Tibial nerve (tissue), 4 donors: ENCODE measurements around the gene NDUFB7. TPM values are rescaled to one million over a fixed set of nuclear protein-coding genes. Genes with fewer than 3 reads are reported as not detected.
"Not testable (repeated sequence)": the region's sequence is repeated elsewhere in the genome, so short reads cannot be mapped to it uniquely, and the experiment has no call there.

ENCODE experiments used
- DNase-seq, 2 donors: peaks; one replicate each; pipeline ENCODE4 v3.0.0-alpha.2; 2019; ENCODE audit warnings: low spot score in 2 of 2
- H3K27ac ChIP-seq, 4 donors: fragments of 200-600 bp; sonication (generic) in 3 of 4; one replicate each; pipeline ENCODE4 v1.5.1; 2017 to 2019; ENCODE audit warnings: mild to moderate bottlenecking in 1 of 4
- H3K27me3 ChIP-seq, 2 donors: fragments of 200-600 bp; sonication (generic) in 1 of 2; one replicate each; pipeline versions ENCODE4 v1.5.1 to v1.6.0; 2017 to 2019
- H3K36me3 ChIP-seq, 3 donors: fragments of 200-600 bp; sonication (generic); one replicate each; pipeline ENCODE4 v1.5.1; 2018 to 2019
- H3K4me1 ChIP-seq, 4 donors: fragments of 200-600 bp; sonication (generic) in 3 of 4; one replicate each; pipeline ENCODE4 v1.5.1; 2017 to 2019
- H3K4me3 ChIP-seq, 4 donors: fragments of 200-600 bp; sonication (generic) in 3 of 4; one replicate each; pipeline ENCODE4 v1.5.1; 2017 to 2019; ENCODE audit warnings: mild to moderate bottlenecking in 1 of 4, moderate library complexity in 1 of 4
- H3K9me3 ChIP-seq, 4 donors: fragments of 200-600 bp; sonication (generic) in 3 of 4; one replicate each; pipeline ENCODE4 v1.5.1; 2017 to 2019
- CTCF ChIP-seq, 5 experiments: fragments of 200-600 bp in 3 of 5; fragments of 450-650 bp in 2 of 5; sonication (generic) in 3 of 5; IDR thresholded peaks; one replicate each; pipeline ENCODE4 v1.5.1; 2016 to 2019; ENCODE audit warnings: antibody characterized with exemption in 5 of 5, mild to moderate bottlenecking in 3 of 5, moderate library complexity in 2 of 5
- EP300 ChIP-seq, 2 donors: sonication (generic); formaldehyde crosslinking; IDR thresholded peaks; one replicate each; pipeline ENCODE4 v1.6.1; 2017; ENCODE audit warnings: antibody characterized with exemption in 2 of 2, mild to moderate bottlenecking in 1 of 2
- POLR2A ChIP-seq, 2 donors: fragments of 450-650 bp; IDR thresholded peaks; one replicate each; pipeline ENCODE4 v1.6.1; 2017; ENCODE audit warnings: antibody characterized with exemption in 2 of 2, mild to moderate bottlenecking in 2 of 2, moderate library complexity in 2 of 2
- WGBS, 2 donors: methylation state at CpG; one replicate each; pipeline ENCODE4 v1.1.5; 2018; 5-methylcytosine and 5-hydroxymethylcytosine counted together
- total RNA-seq, 4 donors: library from RNA; depleted of rRNA; stranded (reverse); fragments of >200 nt; gene quantifications; one replicate each; pipeline ENCODE4 v1.1.0, GENCODE V29; 2016

The NDUFB7 gene
- total RNA-seq, 4 donors from 2014 or later, result 315 to 444 (median 398) TPM

DNA sequence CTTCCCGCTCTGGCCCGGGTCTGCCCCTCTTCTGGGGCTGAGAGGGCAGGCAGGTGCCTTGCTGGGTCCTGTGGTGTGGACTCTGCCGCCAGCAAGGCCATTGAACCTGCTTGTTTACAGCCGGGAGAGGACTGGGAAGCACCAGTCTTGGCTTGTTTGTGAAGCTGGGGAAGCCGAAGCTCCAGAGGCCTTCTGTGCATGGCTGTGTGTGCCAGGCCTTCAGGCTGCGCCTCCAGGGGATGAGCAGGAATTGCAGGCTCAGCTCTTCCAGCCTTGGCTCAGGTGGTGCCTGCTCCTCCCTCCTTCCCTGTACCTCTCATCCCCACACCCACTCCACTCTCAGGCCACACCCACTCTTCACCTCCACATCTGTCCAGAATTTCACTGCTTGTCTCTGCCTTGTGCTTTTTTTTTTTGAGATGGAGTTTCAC, 17.5 kb downstream of the NDUFB7 start:
- H3K27me3 ChIP-seq, result no peaks in the 10 kb centered on the region
- TF ChIP-seq EP300 (IDR thresholded peaks at IDR 0.05) (no peak), POLR2A (IDR thresholded peaks at IDR 0.05) (no peak), CTCF (IDR thresholded peaks at IDR 0.05) (no peak)
- H3K4me3 ChIP-seq, result no peak overlapping the region
- WGBS, 2 donors, result 43 to 66% methylated on average over 3 to 6 of the region's 6 CpGs
- H3K9me3 ChIP-seq, result no peaks in the 10 kb centered on the region
- peaks cover 3 to 42% (median 14%) of the 10 kb centered on the region in 4 donors for H3K4me1 ChIP-seq
- H3K27ac ChIP-seq, result no peak overlapping the region
- no peak for DNase-seq
- peaks cover 0 to 20% (median 0%) of the 10 kb centered on the region in 3 donors for H3K36me3 ChIP-seq

GRCh38 chr19:14553939-14554243, 18.0 kb downstream of the NDUFB7 start:
- H3K27ac ChIP-seq, result no peak overlapping the region
- H3K27me3 ChIP-seq, result no peaks in the 10 kb centered on the region
- H3K4me3 ChIP-seq, result no peak overlapping the region
- WGBS, 2 donors, result 55% methylated on average over 6 of the region's 9 CpGs; no CpG with 5 or more reads in 1 of the 2 donors
- TF ChIP-seq POLR2A (IDR thresholded peaks at IDR 0.05) (no peak), EP300 (IDR thresholded peaks at IDR 0.05) (no peak)
- DNase-seq, result no peak
- H3K4me1 ChIP-seq, result peaks cover 3 to 42% (median 14%) of the 10 kb centered on the region in 4 donors
- peaks cover 0 to 25% (median 0%) of the 10 kb centered on the region in 3 donors for H3K36me3 ChIP-seq
- no peaks in the 10 kb centered on the region for H3K9me3 ChIP-seq

GRCh38 chr19:14553042-14553938, 18.6 kb downstream of the NDUFB7 start:
- Histone ChIP-seq H3K36me3 (peaks cover 0 to 31% (median 0%) of the 10 kb centered on the region in 3 donors), H3K27ac (no peak overlapping the region), H3K9me3 (no peaks in the 10 kb centered on the region), H3K4me1 (peaks cover 3 to 42% (median 14%) of the 10 kb centered on the region in 4 donors), H3K27me3 (no peaks in the 10 kb centered on the region), H3K4me3 (no peak overlapping the region)
- TF ChIP-seq EP300 (IDR thresholded peaks at IDR 0.05), result no peak
- TF ChIP-seq POLR2A (IDR thresholded peaks at IDR 0.05), result no peak
- TF ChIP-seq CTCF (IDR thresholded peaks at IDR 0.05), result no peak
- 90 to 92% methylated on average over 23 to 31 of the region's 35 CpGs for WGBS, 2 donors
- DNase-seq, result no peak

DNA sequence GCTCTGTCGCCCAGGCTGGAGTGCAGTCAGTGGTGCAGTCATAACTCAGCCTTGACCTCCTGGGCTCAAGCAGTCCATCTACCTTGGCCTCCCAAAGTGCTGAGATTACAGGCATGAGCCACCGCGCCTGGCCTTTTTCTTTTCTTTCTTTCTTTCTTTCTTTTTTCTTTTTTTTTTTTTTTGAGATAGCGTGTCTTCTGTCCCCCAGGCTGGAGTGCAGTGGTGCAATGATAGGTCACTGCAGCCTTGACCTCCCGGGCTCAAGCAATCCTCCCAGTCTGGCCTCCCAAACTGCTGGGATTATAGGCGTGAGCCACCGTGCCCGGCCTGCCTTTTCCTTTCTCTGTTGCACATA, 19.9 kb downstream of the NDUFB7 start:
- not testable (repeated sequence) for H3K27me3 ChIP-seq, H3K4me3 ChIP-seq, H3K9me3 ChIP-seq, DNase-seq, H3K27ac ChIP-seq
- WGBS, 2 donors, result 80 to 81% methylated on average over 8 of the region's 8 CpGs
- peaks cover 0 to 33% (median 0%) of the 10 kb centered on the region in 3 donors for H3K36me3 ChIP-seq
- peaks cover 3 to 39% (median 12%) of the 10 kb centered on the region in 4 donors for H3K4me1 ChIP-seq

DNA sequence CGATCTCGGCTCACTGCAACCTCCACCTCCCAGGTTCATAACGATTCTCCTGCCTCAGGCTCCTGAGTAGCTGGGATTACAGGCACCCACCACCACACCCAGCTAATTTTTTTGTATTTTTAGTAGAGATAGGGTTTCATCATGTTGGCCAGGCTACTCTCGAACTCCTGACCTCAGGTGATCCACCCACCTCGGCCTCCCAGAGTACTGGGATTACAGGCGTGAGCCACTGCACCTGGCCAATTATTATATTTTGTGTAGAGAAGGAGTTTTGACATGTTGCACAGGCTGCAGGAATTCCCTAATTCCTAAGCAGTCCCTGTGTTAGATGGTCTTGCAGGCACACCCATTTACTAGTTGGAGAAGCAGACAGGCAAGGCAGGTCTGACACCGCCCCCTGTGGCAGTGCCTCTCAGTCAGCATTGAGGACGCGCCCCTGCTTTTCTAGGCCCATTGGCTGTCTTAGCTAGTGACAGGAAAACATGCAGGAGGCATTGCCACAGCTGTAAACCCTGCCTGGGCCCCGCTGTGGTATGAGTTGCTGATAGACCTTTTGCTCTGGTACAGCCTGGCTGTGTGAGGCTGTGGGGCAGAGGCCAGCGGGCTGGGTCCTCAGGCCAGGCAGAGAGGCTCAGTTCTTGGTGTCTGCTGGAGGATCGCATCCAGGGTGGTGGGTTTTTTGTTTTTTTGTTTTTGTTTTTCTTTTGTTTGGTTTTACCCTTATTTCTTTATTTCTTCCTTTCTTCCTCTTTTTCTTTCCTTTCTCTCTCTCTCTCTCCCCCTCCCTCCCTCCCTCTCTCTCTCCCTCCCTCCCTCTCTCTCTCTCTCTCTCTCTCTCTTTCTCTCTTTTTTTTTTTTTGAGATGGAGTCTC, 20.5 kb downstream of the NDUFB7 start:
- H3K36me3 ChIP-seq, result peaks cover 0 to 33% (median 0%) of the 10 kb centered on the region in 3 donors
- H3K9me3 ChIP-seq, DNase-seq, H3K27ac ChIP-seq, H3K4me3 ChIP-seq, H3K27me3 ChIP-seq: not testable (repeated sequence)
- H3K4me1 ChIP-seq, result peaks cover 2 to 33% (median 6%) of the 10 kb centered on the region in 4 donors
- WGBS, 2 donors, result 55 to 69% methylated on average over 12 of the region's 12 CpGs
- TF ChIP-seq CTCF (IDR thresholded peaks at IDR 0.05), result peak in 1 of 5 experiments; percentile 10
